ENCODE results near the gene CELA2A. TPM values are rescaled to one million over a fixed set of nuclear protein-coding genes. Genes with fewer than 3 reads are reported as not detected.
"Not testable (repeated sequence)": the region's sequence is repeated elsewhere in the genome, so short reads cannot be mapped to it uniquely, and the experiment has no call there.

Gene CELA2A
- polyA plus RNA-seq, 10 donors: 0.20 to 0.80 (median 0.49) TPM; not detected in 4

- DNase-seq: no peak
Observed at GRCh38 chr1:15444468-15445389, 11.8 kb upstream of the CELA2A start.

- DNase-seq: no peak
Observed at GRCh38 chr1:15445390-15446122, 11.0 kb upstream of the CELA2A start.

GRCh38 chr1:15446212-15446611 is 10.3 kb upstream of the CELA2A start:
- DNase-seq: no peak

- DNase-seq: no peak
Observed at GRCh38 chr1:15448877-15449462, 7.6 kb upstream of the CELA2A start.

- no peak for DNase-seq
Observed at GRCh38 chr1:15449567-15449966, 7.0 kb upstream of the CELA2A start.

GRCh38 chr1:15451014-15451722 is 5.4 kb upstream of the CELA2A start:
- DNase-seq: no peak

- no peak for DNase-seq
Observed at GRCh38 chr1:15452216-15452615, 4.3 kb upstream of the CELA2A start.

- DNase-seq: no peak
Observed at GRCh38 chr1:15452866-15453571, 3.5 kb upstream of the CELA2A start.

GRCh38 chr1:15453734-15454133 is 2.8 kb upstream of the CELA2A start:
- DNase-seq: no peak

- DNase-seq: no peak
Observed at GRCh38 chr1:15454256-15454655, 2.3 kb upstream of the CELA2A start.

- no peak for DNase-seq
Observed at GRCh38 chr1:15455522-15455921, 1.0 kb upstream of the CELA2A start.

GRCh38 chr1:15457585-15457984 is 1.1 kb downstream of the CELA2A start:
- DNase-seq: no peak

- not testable (repeated sequence) for DNase-seq
Observed at GRCh38 chr1:15458388-15458787, 1.9 kb downstream of the CELA2A start.

GRCh38 chr1:15459771-15460707 is 3.5 kb downstream of the CELA2A start:
- DNase-seq: no peak

- no peak for DNase-seq
Observed at GRCh38 chr1:15460708-15461095, 4.2 kb downstream of the CELA2A start.

- not testable (repeated sequence) for DNase-seq
Observed at GRCh38 chr1:15463064-15463800, 6.7 kb downstream of the CELA2A start.

- DNase-seq: not testable (repeated sequence)
Observed at GRCh38 chr1:15463926-15464322, 7.4 kb downstream of the CELA2A start.

GRCh38 chr1:15465674-15466073 is 9.1 kb downstream of the CELA2A start:
- no peak for DNase-seq

GRCh38 chr1:15466955-15467625 is 10.6 kb downstream of the CELA2A start:
- not testable (repeated sequence) for DNase-seq
